ENCODE results near the gene ZNF236. TPM values are rescaled to one million over a fixed set of nuclear protein-coding genes. Genes with fewer than 3 reads are reported as not detected.
A peak's percentile ranks its signal among the peaks of the same experiment; 100 is the strongest.

Gene ZNF236
- total RNA-seq, 1 donor from 2014 or later = 32.5 TPM

DNA sequence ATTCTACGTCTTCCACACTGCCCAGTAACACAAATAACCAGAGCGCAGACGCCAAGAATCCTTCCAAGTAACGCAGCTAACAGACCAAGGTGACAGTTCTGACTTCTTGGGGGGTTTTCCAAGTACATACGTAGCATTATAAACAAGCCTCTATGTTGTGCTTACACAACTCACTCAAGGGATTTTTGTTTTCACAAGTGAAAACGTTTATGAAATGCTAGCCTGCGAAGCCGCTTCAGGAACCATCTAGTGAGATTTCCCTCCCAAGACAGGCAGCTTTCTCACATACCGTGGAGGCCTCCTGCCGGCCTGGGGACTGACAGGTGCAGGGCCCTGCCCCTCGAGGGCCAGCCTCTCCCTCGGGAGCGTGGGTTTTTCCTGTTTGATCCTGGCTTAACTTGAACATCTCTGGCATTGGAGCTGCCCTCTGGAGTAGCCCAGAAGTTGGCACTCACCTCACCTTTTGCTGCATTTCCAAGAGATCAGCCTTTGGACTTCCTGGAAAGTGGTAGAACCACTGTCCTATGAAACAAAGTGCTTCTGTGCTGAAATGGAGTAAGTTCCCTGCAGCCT is 159.1 kb downstream of the ZNF236 start:
- no peak overlapping the region for H3K27ac Mint-ChIP-seq
- H3K9me3 Mint-ChIP-seq (ENCODE audit: low read depth) = no peaks in the 10 kb centered on the region
- peaks cover 6% of the 10 kb centered on the region for H3K4me1 Mint-ChIP-seq (ENCODE audit: low read depth)
- no peaks in the 10 kb centered on the region for H3K27me3 Mint-ChIP-seq
- no peak for DNase-seq (ENCODE audit: low spot score, unreplicated experiment)
- peaks cover 12% of the 10 kb centered on the region for H3K36me3 Mint-ChIP-seq (ENCODE audit: insufficient read depth)
- H3K4me3 Mint-ChIP-seq (ENCODE audit: low read depth) = no peak overlapping the region
- no peak for TF ChIP-seq CTCF (IDR thresholded peaks at IDR 0.05; ENCODE audit: unreplicated experiment)

DNA sequence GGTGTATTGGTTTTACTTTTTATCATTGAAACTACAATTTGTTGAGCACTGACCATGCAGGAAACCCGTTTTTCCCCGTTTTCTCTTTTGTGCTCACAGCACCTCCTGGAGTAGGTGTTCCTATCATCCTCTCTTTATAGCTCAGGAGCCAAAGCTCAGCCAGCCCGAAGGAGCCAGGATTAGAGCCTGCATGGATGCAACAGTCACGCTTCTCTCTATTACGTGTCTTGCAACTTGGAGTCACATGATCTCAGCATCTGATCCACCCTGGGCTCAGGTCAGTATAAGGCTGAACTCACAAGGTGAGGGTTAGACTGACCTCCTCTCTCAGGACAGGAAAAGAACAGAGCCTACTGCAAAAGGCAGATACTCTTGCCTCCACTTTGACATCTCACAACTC is 159.7 kb downstream of the ZNF236 start:
- peaks cover 6% of the 10 kb centered on the region for H3K4me1 Mint-ChIP-seq (ENCODE audit: low read depth)
- no peak for DNase-seq (ENCODE audit: low spot score, unreplicated experiment)
- H3K27ac Mint-ChIP-seq = no peak overlapping the region
- no peaks in the 10 kb centered on the region for H3K27me3 Mint-ChIP-seq
- no peaks in the 10 kb centered on the region for H3K9me3 Mint-ChIP-seq (ENCODE audit: low read depth)
- H3K36me3 Mint-ChIP-seq (ENCODE audit: insufficient read depth) = peaks cover 12% of the 10 kb centered on the region
- no peak overlapping the region for H3K4me3 Mint-ChIP-seq (ENCODE audit: low read depth)
- no peak for TF ChIP-seq CTCF (IDR thresholded peaks at IDR 0.05; ENCODE audit: unreplicated experiment)

DNA sequence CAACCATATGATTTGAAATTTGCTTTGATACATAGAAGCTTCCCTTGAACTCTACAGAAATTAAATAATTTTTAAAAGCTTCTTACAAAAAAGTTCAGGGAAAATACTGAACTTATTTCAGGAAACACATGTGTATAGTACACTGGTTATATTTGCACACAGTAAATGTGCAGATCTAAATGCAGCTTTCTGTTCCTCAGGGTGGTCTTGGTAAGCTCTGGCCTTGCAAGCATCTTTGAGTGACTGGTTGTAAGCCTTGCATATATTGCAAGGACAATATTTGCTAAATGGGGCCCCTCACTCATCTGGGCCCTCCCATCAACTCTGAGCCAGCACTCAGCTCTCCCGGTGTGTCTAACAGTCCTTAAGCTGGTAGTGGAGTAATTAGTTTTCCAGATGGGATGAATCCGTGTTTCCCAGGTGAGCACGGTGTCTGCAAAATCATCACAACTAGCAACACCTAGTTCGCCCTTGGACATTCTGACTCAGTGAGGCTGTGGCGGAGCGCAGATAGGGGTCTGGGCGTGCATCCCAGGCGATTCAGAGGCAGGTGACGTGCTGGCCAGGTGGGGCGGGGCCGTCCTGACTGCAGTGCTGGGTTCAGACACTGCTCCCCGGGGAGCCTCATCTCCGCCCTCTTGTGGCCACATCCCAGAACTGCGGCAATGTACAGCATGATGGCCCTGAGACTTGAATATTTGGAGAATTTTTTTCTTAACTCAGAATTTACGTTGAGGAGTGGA is 160.7 kb downstream of the ZNF236 start:
- peak; percentile 94 for TF ChIP-seq CTCF (IDR thresholded peaks at IDR 0.05; ENCODE audit: unreplicated experiment)
- Mint-ChIP-seq H3K4me3 (ENCODE audit: low read depth) (peak overlapping the region; percentile 48), H3K9me3 (ENCODE audit: low read depth) (no peaks in the 10 kb centered on the region), H3K27me3 (no peaks in the 10 kb centered on the region), H3K27ac (peak overlapping the region; percentile 47), H3K36me3 (ENCODE audit: insufficient read depth) (peaks cover 12% of the 10 kb centered on the region), H3K4me1 (ENCODE audit: low read depth) (peaks cover 6% of the 10 kb centered on the region)
- peak; percentile 92 for DNase-seq (ENCODE audit: low spot score, unreplicated experiment)

DNA sequence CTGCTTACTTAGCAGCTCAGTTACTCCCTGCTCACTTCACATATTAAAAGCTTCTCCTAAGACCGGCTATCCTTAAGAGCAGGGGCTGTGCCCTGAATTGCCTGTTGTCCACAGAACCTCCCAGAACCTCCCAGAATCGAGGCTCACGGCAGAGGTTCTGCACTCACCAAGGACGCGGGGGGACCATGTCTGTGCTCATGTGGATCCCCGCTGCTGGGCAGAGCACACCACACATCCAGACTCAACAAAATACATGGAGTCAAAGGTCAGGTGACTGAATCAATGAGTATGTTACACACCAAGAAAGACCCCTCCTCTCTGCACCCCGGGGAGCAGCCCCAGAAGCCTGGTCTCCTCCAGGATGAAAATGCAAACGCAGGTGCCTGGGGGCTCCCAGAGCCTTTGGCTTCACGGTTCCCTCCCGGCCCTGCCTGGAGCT is 161.3 kb downstream of the ZNF236 start:
- no peaks in the 10 kb centered on the region for H3K9me3 Mint-ChIP-seq (ENCODE audit: low read depth)
- peaks cover 6% of the 10 kb centered on the region for H3K4me1 Mint-ChIP-seq (ENCODE audit: low read depth)
- no peak overlapping the region for H3K4me3 Mint-ChIP-seq (ENCODE audit: low read depth)
- peaks cover 9% of the 10 kb centered on the region for H3K36me3 Mint-ChIP-seq (ENCODE audit: insufficient read depth)
- DNase-seq (ENCODE audit: low spot score, unreplicated experiment) = no peak
- H3K27me3 Mint-ChIP-seq = no peaks in the 10 kb centered on the region
- TF ChIP-seq CTCF (IDR thresholded peaks at IDR 0.05; ENCODE audit: unreplicated experiment) = no peak
- peak overlapping the region; percentile 47 for H3K27ac Mint-ChIP-seq

- H3K27ac Mint-ChIP-seq = no peak overlapping the region
- TF ChIP-seq CTCF (IDR thresholded peaks at IDR 0.05; ENCODE audit: unreplicated experiment) = no peak
- no peaks in the 10 kb centered on the region for H3K9me3 Mint-ChIP-seq (ENCODE audit: low read depth)
- peaks cover 2% of the 10 kb centered on the region for H3K36me3 Mint-ChIP-seq (ENCODE audit: insufficient read depth)
- H3K4me1 Mint-ChIP-seq (ENCODE audit: low read depth) = peaks cover 6% of the 10 kb centered on the region
- H3K27me3 Mint-ChIP-seq = no peaks in the 10 kb centered on the region
- H3K4me3 Mint-ChIP-seq (ENCODE audit: low read depth) = no peak overlapping the region
- DNase-seq (ENCODE audit: low spot score, unreplicated experiment) = no peak
Measured at GRCh38 chr18:76984193-76985155, 162.1 kb downstream of the ZNF236 start.

Measured in progenitor cell of endocrine pancreas (in vitro differentiated cells).